ENCODE data around the gene OSR1. TPM values are rescaled to one million over a fixed set of nuclear protein-coding genes. Genes with fewer than 3 reads are reported as not detected.

The OSR1 gene
- polyA plus RNA-seq, 1 of the 3 experiments (the other 2 are of a cell fraction) = 76.6 TPM

- TF ChIP-seq REST (IDR thresholded peaks at IDR 0.05; ENCODE audit: low read depth, low read length) (no peak), EP300 (IDR thresholded peaks at IDR 0.05; ENCODE audit: borderline replicate concordance in 1 of 2, low read depth in 1 of 2, low read length in 1 of 2) (no peak)
These were observed 39.4 kb downstream of the OSR1 start (continued) for GRCh38 chr2:19319064-19319463.

- Histone ChIP-seq H3K9me3 (no peaks in the 10 kb centered on the region), H3K4me3 (ENCODE audit: low read depth in 2 of 2, low read length in 1 of 2) (no peak overlapping the region), H2AFZ (ENCODE audit: low read depth) (no peak overlapping the region), H3K4me1 (ENCODE audit: control insufficient read depth in 1 of 2, insufficient read depth in 2 of 2, low read depth in 1 of 2, low read length in 1 of 2) (no peaks in the 10 kb centered on the region), H3K27me3 (ENCODE audit: insufficient read depth) (no peaks in the 10 kb centered on the region), H3K9me2 (no peaks in the 10 kb centered on the region), H3K9ac (no peak overlapping the region), H3F3A (replicated peaks; ENCODE audit: insufficient read depth) (no peaks in the 10 kb centered on the region), H3K79me2 (ENCODE audit: insufficient read depth) (no peaks in the 10 kb centered on the region), H3K36me3 (replicated peaks in 1 of 2; ENCODE audit: control insufficient read depth in 1 of 2, insufficient read depth in 2 of 2, low read length in 1 of 2) (no peaks in the 10 kb centered on the region), H4K20me1 (ENCODE audit: insufficient read depth) (no peaks in the 10 kb centered on the region), H3K4me2 (no peak overlapping the region), H3K27ac (ENCODE audit: low read depth in 2 of 2, low read length in 1 of 2) (no peak overlapping the region)
- DNase-seq = no peak
- no peak for TF ChIP-seq NRF1 (IDR thresholded peaks at IDR 0.05; ENCODE audit: low read depth, low read length)
- TF ChIP-seq EZH2phosphoT487 (IDR thresholded peaks at IDR 0.05; ENCODE audit: borderline replicate concordance, low read depth) = no peak
- no peak for TF ChIP-seq IRF3 (IDR thresholded peaks at IDR 0.05; ENCODE audit: low read depth, low read length)
- no peak for TF ChIP-seq USF2 (IDR thresholded peaks at IDR 0.05; ENCODE audit: borderline replicate concordance, low read depth, low read length)
- no peak for TF ChIP-seq YY1 (IDR thresholded peaks at IDR 0.05; ENCODE audit: low read depth)
- no peak for TF ChIP-seq TEAD4 (IDR thresholded peaks at IDR 0.05; ENCODE audit: borderline replicate concordance, insufficient read depth)
- TF ChIP-seq RCOR1 (IDR thresholded peaks at IDR 0.05; ENCODE audit: low read length) = no peak
- no peak for TF ChIP-seq TAF1 (IDR thresholded peaks at IDR 0.05; ENCODE audit: borderline replicate concordance, low read depth, low read length)
- TF ChIP-seq CHD2 (IDR thresholded peaks at IDR 0.05; ENCODE audit: low read length, partially characterized antibody) = no peak
- TF ChIP-seq CTCF (IDR thresholded peaks at IDR 0.05) = no peak
- no peak for TF ChIP-seq EP300 (IDR thresholded peaks at IDR 0.05; ENCODE audit: borderline replicate concordance in 1 of 2, low read depth in 1 of 2, low read length in 1 of 2)
- no peak for TF ChIP-seq ZBTB33 (IDR thresholded peaks at IDR 0.05; ENCODE audit: borderline replicate concordance, low read depth)
- TF ChIP-seq FOSL2 (IDR thresholded peaks at IDR 0.05; ENCODE audit: borderline replicate concordance, low read depth) = no peak
- no peak for TF ChIP-seq FOXM1 (IDR thresholded peaks at IDR 0.05; ENCODE audit: low read depth)
- no peak for TF ChIP-seq SIN3A (IDR thresholded peaks at IDR 0.05; ENCODE audit: borderline replicate concordance, low read depth, low read length)
- no peak for TF ChIP-seq NFIC (IDR thresholded peaks at IDR 0.05; ENCODE audit: borderline replicate concordance)
- no peak for TF ChIP-seq MEF2A (IDR thresholded peaks at IDR 0.05; ENCODE audit: borderline replicate concordance, low read depth)
- TF ChIP-seq ELF1 (IDR thresholded peaks at IDR 0.05) = no peak
- TF ChIP-seq GATA2 (CRISPR knock-in tag; IDR thresholded peaks at IDR 0.05) = no peak
- CTCF ChIA-PET = interaction anchor here (2.3 kb wide), 1 partner anchor 15 kb away, joined by 5 read pairs; no protein-coding TSS in a partner anchor
- POLR2A ChIA-PET = interaction anchor here (0.6 kb wide), 1 partner anchor 793 kb away, joined by 3 read pairs; no protein-coding TSS in a partner anchor
- 58% methylated on average over 4 of the region's 6 CpGs for WGBS (ENCODE audit: low lambda C conversion rate)
These were observed 44.9 kb downstream of the OSR1 start for GRCh38 chr2:19313553-19313952.

Measured in SK-N-SH (cell line).